IPS-18a (cell line): ENCODE results near the gene MAGEB6B.
"Not testable (repeated sequence)": the region's sequence is repeated elsewhere in the genome, so short reads cannot be mapped to it uniquely, and the experiment has no call there.

Experiments used
- H3K27ac ChIP-seq: one replicate; pipeline ENCODE4 v1.5.1; 2013; ENCODE audit warnings: low read length
- H3K27me3 ChIP-seq: one replicate; pipeline ENCODE4 v1.6.1; 2013; ENCODE audit warnings: mild to moderate bottlenecking, low read length; ENCODE audit not compliant: control insufficient read depth, insufficient read depth
- H3K36me3 ChIP-seq: one replicate; pipeline ENCODE4 v1.6.1; 2013; ENCODE audit warnings: low read depth, low read length; ENCODE audit not compliant: control insufficient read depth
- H3K4me1 ChIP-seq: one replicate; pipeline ENCODE4 v1.6.1; 2013; ENCODE audit warnings: low read depth, low read length; ENCODE audit not compliant: control insufficient read depth
- H3K4me3 ChIP-seq: one replicate; pipeline ENCODE4 v1.5.1; 2013; ENCODE audit warnings: low read length
- H3K9ac ChIP-seq: one replicate; pipeline ENCODE4 v1.6.1; 2013; ENCODE audit warnings: mild to moderate bottlenecking, low read length, moderate library complexity
- H3K9me3 ChIP-seq: one replicate; pipeline ENCODE4 v1.6.1; 2013; ENCODE audit warnings: low read depth, low read length; ENCODE audit not compliant: control insufficient read depth

Gene MAGEB6B

GRCh38 chrX:26160301-26160700, at the start of gene MAGEB6B:
Gene MAGEB6B, plus strand, starts transcription at chrX:26160601. Its CDS starts 0 bp downstream, at chrX:26160601.
- Histone ChIP-seq H3K27me3 (no peaks in the 10 kb centered on the region), H3K9ac (no peak within 1 kb of the TSS), H3K4me1 (no peaks in the 10 kb centered on the region), H3K27ac (no peak within 1 kb of the TSS), H3K4me3 (no peak within 1 kb of the TSS), H3K9me3 (peaks cover 2% of the 10 kb centered on the region), H3K36me3 (no peaks in the 10 kb centered on the region)

- Histone ChIP-seq H3K36me3 (no peaks in the 10 kb centered on the region), H3K27me3 (no peaks in the 10 kb centered on the region), H3K4me1 (no peaks in the 10 kb centered on the region), H3K9me3 (peaks cover 24% of the 10 kb centered on the region), H3K9ac (no peak within 1 kb of the TSS), H3K4me3 (no peak within 1 kb of the TSS), H3K27ac (no peak within 1 kb of the TSS)
Observed at GRCh38 chrX:26138274-26138673, 22.1 kb upstream of the MAGEB6B start, which contains the start of gene MAGEB18. Gene MAGEB18, plus strand, starts transcription at chrX:26138343. Its CDS starts 643 bp downstream, at chrX:26138986.

- Histone ChIP-seq H3K27ac (no peak overlapping the region), H3K27me3 (no peaks in the 10 kb centered on the region), H3K4me1 (no peaks in the 10 kb centered on the region), H3K9me3 (peaks cover 25% of the 10 kb centered on the region), H3K36me3 (no peaks in the 10 kb centered on the region), H3K4me3 (no peak overlapping the region), H3K9ac (no peak overlapping the region)
Observed at GRCh38 chrX:26146024-26146423, 14.4 kb upstream of the MAGEB6B start.

- no peaks in the 10 kb centered on the region for H3K27me3 ChIP-seq
- H3K4me3 ChIP-seq, result no peak within 1 kb of the TSS
- no peaks in the 10 kb centered on the region for H3K36me3 ChIP-seq
- peaks cover 16% of the 10 kb centered on the region for H3K9me3 ChIP-seq
- no peaks in the 10 kb centered on the region for H3K4me1 ChIP-seq
- no peak within 1 kb of the TSS for H3K27ac ChIP-seq
- H3K9ac ChIP-seq, result no peak within 1 kb of the TSS
Observed at GRCh38 chrX:26192204-26192603, 31.8 kb downstream of the MAGEB6B start, which contains the start of gene MAGEB6. Gene MAGEB6, plus strand, starts transcription at chrX:26192440. Its CDS starts 1,407 bp downstream, at chrX:26193847.

- Histone ChIP-seq H3K27ac (no peak overlapping the region), H3K9ac (no peak overlapping the region)
Observed at GRCh38 chrX:26203561-26203960, 43.2 kb downstream of the MAGEB6B start.

GRCh38 chrX:26204717-26205116, 44.3 kb downstream of the MAGEB6B start:
- not testable (repeated sequence) for H3K36me3 ChIP-seq, H3K27ac ChIP-seq, H3K9me3 ChIP-seq, H3K4me1 ChIP-seq, H3K9ac ChIP-seq, H3K4me3 ChIP-seq, H3K27me3 ChIP-seq

More at GRCh38 chrX:26203561-26203960, 43.2 kb downstream of the MAGEB6B start:
- no peaks in the 10 kb centered on the region for H3K27me3 ChIP-seq
- H3K9me3 ChIP-seq, result peaks cover 10% of the 10 kb centered on the region
- no peaks in the 10 kb centered on the region for H3K36me3 ChIP-seq
- no peaks in the 10 kb centered on the region for H3K4me1 ChIP-seq
- no peak overlapping the region for H3K4me3 ChIP-seq

- Histone ChIP-seq H3K27ac (no peak overlapping the region), H3K9me3 (peaks cover 3% of the 10 kb centered on the region), H3K4me3 (no peak overlapping the region), H3K36me3 (no peaks in the 10 kb centered on the region), H3K9ac (no peak overlapping the region), H3K27me3 (no peaks in the 10 kb centered on the region), H3K4me1 (no peaks in the 10 kb centered on the region)
Observed at GRCh38 chrX:26208012-26208411, 47.6 kb downstream of the MAGEB6B start.
